Testis (tissue), 3 donors: ENCODE measurements around the gene DDN. TPM values are rescaled to one million over a fixed set of nuclear protein-coding genes. Genes with fewer than 3 reads are reported as not detected.

Experiments
- DNase-seq: peaks from one replicate; pipeline ENCODE4 v3.0.0-alpha.2; 2019
- H3K27ac ChIP-seq, 2 donors: fragments of 200-600 bp; sonication (generic); one replicate each; pipeline ENCODE4 v1.5.1; 2019
- H3K27me3 ChIP-seq: fragments of 200-600 bp; sonication (generic); one replicate; pipeline ENCODE4 v1.5.1; 2019
- H3K36me3 ChIP-seq: fragments of 200-600 bp; sonication (generic); one replicate; pipeline ENCODE4 v1.5.1; 2017; ENCODE audit warnings: low read depth; ENCODE audit errors: missing control alignments
- H3K4me1 ChIP-seq: fragments of 200-600 bp; sonication (generic); one replicate; pipeline ENCODE4 v1.5.1; 2019
- H3K4me3 ChIP-seq, 2 donors: fragments of 200-600 bp; sonication (generic); one replicate each; pipeline ENCODE4 v1.5.1; 2017 to 2019
- H3K9me3 ChIP-seq: fragments of 200-600 bp; sonication (generic); one replicate; pipeline ENCODE4 v1.5.1; 2017
- CTCF ChIP-seq, 3 experiments: fragments of 450-650 bp in 2 of 3; fragments of 200-600 bp in 1 of 3; sonication (generic) in 1 of 3; IDR thresholded peaks; one replicate each; pipeline ENCODE4 v1.5.1; 2016 to 2019; ENCODE audit warnings: antibody characterized with exemption in 3 of 3, mild to moderate bottlenecking in 2 of 3, moderate library complexity in 1 of 3
- POLR2A ChIP-seq: fragments of 450-650 bp; IDR thresholded peaks from one replicate; pipeline ENCODE4 v1.6.1; 2017; ENCODE audit warnings: antibody characterized with exemption, mild to moderate bottlenecking, moderate library complexity
- WGBS, 2 donors: methylation state at CpG; one replicate each; pipeline ENCODE4 v1.1.5; 2018; 5-methylcytosine and 5-hydroxymethylcytosine counted together
- intact Hi-C: fragments of 100-400 bp; cut with DNase I; formaldehyde crosslinking; loops from one replicate; pipeline ENCODE4 v1.15.1; 2023; ENCODE audit warnings: low total_unique reads
- polyA plus RNA-seq: library from polyadenylated mRNA; stranded (reverse); fragments of 350-450 nt; fragmentation: Illumina TruSeq; extraction: RNeasy Lipid Tissue Mini Kit (QIAGEN cat#74804); gene quantifications from one replicate; pipeline ENCODE4 v1.2.3, GENCODE V29; 2014; ENCODE audit warnings: low read depth, low replicate concordance; ENCODE audit not compliant: insufficient read depth
- total RNA-seq, 2 donors: library from RNA; depleted of rRNA; stranded (reverse); fragments of >200 nt; gene quantifications; one replicate each; pipeline ENCODE4 v1.2.3, GENCODE V29; 2016

Gene DDN
- total and polyA plus RNA-seq, 3 donors from 2014 or later, result 0.31 to 0.96 (median 0.55) TPM

- 78 to 79% methylated on average over 2 of the region's 2 CpGs for WGBS, 2 donors
- DNase-seq, result no peak
- no peaks in the 10 kb centered on the region for H3K27me3 ChIP-seq
- TF ChIP-seq POLR2A, result no peak
- no peak for TF ChIP-seq CTCF (IDR thresholded peaks at IDR 0.05)
- intact Hi-C loops, result no loop called here
- H3K36me3 ChIP-seq, result no peaks in the 10 kb centered on the region
- no peak overlapping the region for H3K27ac ChIP-seq
- peaks cover 5% of the 10 kb centered on the region for H3K4me1 ChIP-seq
- H3K4me3 ChIP-seq, result no peak overlapping the region
- no peaks in the 10 kb centered on the region for H3K9me3 ChIP-seq
Observed at GRCh38 chr12:48985901-48986300, 13.3 kb downstream of the DDN start.

DNA sequence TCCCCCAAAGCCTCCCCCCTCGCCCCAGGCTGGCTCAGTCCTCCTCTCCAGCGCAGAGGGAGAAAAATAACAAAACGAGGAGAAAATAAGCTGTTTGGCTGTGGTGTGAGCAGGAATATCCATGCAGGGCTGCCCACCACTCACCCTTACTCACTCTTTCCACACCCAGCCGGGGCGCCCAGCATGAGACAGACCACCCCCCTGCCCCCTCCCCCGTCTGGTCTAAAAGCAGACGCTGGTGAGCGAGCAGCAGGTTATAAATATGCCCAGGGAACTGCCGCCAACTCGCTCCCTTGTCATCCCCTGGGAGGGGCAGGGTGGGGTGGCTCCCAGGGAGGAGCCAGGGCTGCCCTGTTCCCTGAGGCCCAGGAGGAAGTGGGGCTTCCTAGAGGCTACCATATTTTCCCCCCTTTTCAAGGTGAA, 13.7 kb downstream of the DDN start:
- intact Hi-C loops, result no loop called here
- Histone ChIP-seq H3K36me3 (no peaks in the 10 kb centered on the region), H3K27me3 (no peaks in the 10 kb centered on the region), H3K27ac (no peak overlapping the region), H3K4me1 (peaks cover 7% of the 10 kb centered on the region), H3K4me3 (no peak overlapping the region), H3K9me3 (no peaks in the 10 kb centered on the region)
- WGBS, 2 donors, result 41 to 49% methylated on average over 9 to 10 of the region's 10 CpGs
- DNase-seq, result no peak
- no peak for TF ChIP-seq POLR2A
- no peak for TF ChIP-seq CTCF (IDR thresholded peaks at IDR 0.05)

DNA sequence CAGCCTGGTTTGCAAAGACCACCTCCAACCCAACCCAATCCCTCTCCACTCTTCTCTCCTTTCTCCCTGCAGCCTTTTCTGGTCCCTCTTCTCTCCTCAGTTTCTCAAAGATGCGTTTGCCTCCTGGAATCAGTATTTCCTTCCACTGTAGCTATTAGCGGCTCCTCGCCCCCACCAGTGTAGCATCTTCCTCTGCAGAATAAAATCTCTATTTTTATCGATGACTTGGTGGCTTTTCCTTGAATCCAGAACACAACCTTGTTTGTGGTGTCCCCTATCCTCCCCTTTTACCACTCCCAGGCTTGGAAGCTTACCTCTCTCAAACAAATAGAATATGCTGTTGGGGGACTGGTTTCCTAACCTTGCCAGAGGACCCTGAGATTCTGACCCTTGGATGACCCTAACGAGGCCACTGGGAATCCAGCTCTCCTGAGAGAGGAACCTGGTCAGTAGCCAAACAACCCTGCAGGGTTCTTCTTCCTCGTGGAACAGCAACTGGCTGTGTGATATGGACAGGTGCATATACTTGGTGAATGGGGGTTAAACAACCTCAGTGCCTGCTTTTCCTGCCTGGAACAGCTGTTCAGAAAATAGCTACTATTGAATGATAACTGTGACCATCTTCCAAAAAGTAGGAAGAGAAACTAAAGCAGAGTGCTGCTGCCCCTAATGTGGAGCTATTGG, 16.6 kb downstream of the DDN start:
- Histone ChIP-seq H3K27me3 (no peaks in the 10 kb centered on the region), H3K4me3 (no peak overlapping the region), H3K9me3 (no peaks in the 10 kb centered on the region), H3K36me3 (no peaks in the 10 kb centered on the region), H3K4me1 (peaks cover 27% of the 10 kb centered on the region), H3K27ac (no peak overlapping the region)
- no peak for DNase-seq
- WGBS, 2 donors, result 55 to 70% methylated on average over 6 of the region's 6 CpGs
- intact Hi-C loops, result no loop called here
- no peak for TF ChIP-seq CTCF (IDR thresholded peaks at IDR 0.05)
- no peak for TF ChIP-seq POLR2A

DNA sequence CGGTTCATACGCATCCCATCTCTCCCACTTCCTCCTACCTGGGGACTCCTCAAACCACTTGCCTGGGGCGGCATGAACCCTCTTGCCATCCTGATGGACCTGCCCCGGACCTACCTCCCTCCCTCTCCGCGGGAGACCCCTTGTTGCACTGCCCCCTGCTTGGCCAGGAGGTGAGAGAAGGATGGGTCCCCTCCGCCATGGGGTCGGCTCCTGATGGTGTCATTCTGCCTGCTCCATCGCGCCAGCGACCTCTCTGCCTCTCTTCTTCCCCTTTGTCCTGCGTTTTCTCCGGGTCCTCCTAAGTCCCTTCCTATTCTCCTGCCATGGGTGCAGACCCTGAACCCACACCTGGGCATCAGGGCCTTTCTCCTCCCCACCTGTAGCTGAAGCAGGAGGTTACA, 17.4 kb downstream of the DDN start:
- WGBS, 2 donors, result 6 to 9% methylated on average over 13 of the region's 13 CpGs
- H3K27ac ChIP-seq, result no peak overlapping the region
- TF ChIP-seq CTCF (IDR thresholded peaks at IDR 0.05) (no peak), POLR2A (no peak)
- no peaks in the 10 kb centered on the region for H3K36me3 ChIP-seq
- H3K4me3 ChIP-seq, result peak overlapping the region in 1 of 2 donors; percentile 30
- H3K27me3 ChIP-seq, result no peaks in the 10 kb centered on the region
- no peaks in the 10 kb centered on the region for H3K9me3 ChIP-seq
- no peak for DNase-seq
- intact Hi-C loops, result no loop called here
- peaks cover 27% of the 10 kb centered on the region for H3K4me1 ChIP-seq
